ENCODE measurements around the gene ONECUT2. TPM values are rescaled to one million over a fixed set of nuclear protein-coding genes. Genes with fewer than 3 reads are reported as not detected.
A peak's percentile ranks its signal among the peaks of the same experiment; 100 is the strongest.
"Not testable (repeated sequence)": the region's sequence is repeated elsewhere in the genome, so short reads cannot be mapped to it uniquely, and the experiment has no call there.

ONECUT2 gene
- total RNA-seq, result not detected

DNA sequence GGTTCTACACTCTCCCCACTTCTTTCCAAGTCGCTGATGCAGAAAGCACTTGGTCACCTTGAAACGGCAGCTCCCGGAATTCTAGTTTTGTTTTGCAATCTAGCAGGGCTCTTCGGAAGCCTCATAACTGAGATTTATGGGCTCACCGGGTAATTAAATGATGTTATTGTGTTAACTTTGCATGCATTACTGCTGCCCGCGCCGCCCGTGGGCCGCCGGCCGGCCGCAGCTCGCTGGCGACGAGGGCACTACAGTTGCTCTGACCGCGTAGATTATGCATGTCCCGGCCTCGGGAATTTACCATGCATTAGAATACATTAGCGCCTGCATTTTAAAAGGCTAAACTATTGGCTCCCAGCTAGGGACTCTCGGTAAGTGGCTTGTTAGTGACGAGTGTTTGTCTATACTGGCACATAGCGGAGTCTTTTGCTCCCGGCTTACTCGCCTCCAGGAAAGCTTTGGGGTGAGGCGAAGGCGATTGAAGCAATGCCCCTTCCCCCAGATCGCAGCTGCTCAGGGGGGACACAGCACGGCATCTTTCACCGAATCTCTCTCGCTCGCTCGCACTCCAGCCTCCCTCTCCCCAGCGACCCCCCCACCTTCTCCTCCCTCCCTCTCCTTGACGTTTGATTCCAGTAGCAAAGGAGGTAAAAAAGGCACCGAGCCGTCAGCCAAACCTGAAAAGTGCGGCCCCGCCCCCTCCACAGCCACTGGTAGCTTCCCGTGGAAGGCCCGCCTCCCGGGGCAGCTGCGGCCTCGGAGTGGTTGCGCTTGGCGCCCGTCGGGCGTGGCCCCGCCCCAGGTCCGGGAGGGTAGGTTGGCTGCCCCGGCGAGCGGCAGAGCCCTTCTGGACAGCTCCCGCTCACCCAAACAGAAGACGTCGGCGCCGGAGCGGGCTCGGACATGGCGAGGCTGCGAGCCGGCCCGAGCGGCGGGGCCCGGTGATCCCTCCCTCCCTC, at the start of gene ONECUT2:
Gene ONECUT2, plus strand, starts transcription at position 839 of the 959 bp plus-strand sequence. CDS start 343 bp downstream, outside the sequence.
- H3K36me3 Mint-ChIP-seq (ENCODE audit: low read depth), result peaks cover 21% of the 10 kb centered on the region
- no peak within 1 kb of the TSS for H3K27ac Mint-ChIP-seq

DNA sequence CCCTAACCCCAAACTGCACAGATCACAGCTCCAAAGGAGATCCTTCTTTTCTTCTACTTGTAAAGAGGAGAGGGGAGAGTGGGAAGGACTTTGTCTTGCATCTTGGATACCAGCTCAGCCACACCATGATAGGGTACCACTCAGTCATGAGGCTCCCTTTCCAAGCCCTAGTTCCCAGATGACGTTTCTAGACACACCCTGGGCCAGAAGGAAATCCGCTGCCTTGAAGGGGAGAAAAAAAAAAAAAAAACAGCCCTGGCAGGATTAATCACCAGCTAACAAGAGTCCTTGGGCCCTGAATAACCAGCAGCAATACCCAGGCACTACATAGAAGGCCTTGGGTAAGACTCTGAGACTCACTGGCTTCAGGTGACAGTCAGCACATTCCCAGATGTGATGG, 45.9 kb upstream of the ONECUT2 start:
- ChIA-PET POLR2A (no interaction called here), CTCF (no interaction called here)
- Mint-ChIP-seq H3K27me3 (peaks cover 2% of the 10 kb centered on the region), H3K36me3 (ENCODE audit: low read depth) (no peaks in the 10 kb centered on the region), H3K9me3 (no peaks in the 10 kb centered on the region), H3K27ac (no peak overlapping the region), H3K4me1 (no peaks in the 10 kb centered on the region), H3K4me3 (no peak overlapping the region)
- DNase-seq, result no peak

More for the DNA sequence above, at the start of gene ONECUT2:
- Mint-ChIP-seq H3K4me1 (peaks cover 27% of the 10 kb centered on the region), H3K27me3 (peaks cover 85% of the 10 kb centered on the region), H3K4me3 (peak within 1 kb of the TSS; percentile 35), H3K9me3 (no peaks in the 10 kb centered on the region)
- POLR2A ChIA-PET, result no interaction called here
- DNase-seq, result peak; percentile 57
- CTCF ChIA-PET, result no interaction called here

DNA sequence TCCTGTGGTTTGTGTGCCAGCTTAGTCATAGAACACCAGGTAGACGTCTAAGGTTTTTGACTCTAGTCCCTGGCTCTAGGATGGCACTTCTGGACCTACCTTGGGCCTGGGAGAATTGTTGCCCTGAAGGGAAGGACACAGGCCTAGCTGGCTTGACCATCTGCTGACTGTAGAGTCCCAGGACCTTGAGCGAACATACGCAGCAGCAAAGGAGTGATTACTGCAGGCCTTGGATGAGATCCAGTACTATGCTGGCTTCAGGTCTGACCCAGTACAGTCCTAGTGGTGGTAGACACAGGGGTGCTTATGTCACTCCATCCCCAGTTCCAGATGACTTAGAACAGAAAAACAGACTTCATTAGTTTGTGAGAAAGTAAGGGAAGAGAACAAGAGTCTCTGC, 45.1 kb upstream of the ONECUT2 start:
- Mint-ChIP-seq H3K27ac (no peak overlapping the region), H3K4me3 (no peak overlapping the region), H3K27me3 (peaks cover 2% of the 10 kb centered on the region), H3K4me1 (no peaks in the 10 kb centered on the region), H3K9me3 (no peaks in the 10 kb centered on the region), H3K36me3 (ENCODE audit: low read depth) (no peaks in the 10 kb centered on the region)
- POLR2A ChIA-PET, result no interaction called here
- DNase-seq, result no peak
- CTCF ChIA-PET, result no interaction called here

DNA sequence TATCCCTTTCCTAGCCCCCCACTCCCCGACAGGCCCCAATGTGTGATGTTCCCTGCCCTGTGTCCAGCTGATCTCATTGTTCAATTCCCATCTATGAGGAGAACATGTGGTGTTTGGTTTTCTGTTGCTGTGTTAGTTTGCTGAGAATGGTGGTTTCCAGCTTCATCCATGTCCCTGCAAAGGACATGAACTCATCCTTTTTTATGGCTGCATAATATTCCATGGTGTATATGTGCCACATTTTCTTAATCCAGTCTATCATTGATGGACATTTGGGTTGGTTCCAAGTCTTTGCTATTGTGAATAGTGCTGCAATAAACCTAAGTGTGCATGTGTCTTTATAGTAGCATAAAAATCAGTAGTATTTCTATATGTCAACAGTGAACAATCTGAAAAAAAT, 40.4 kb upstream of the ONECUT2 start:
- CTCF ChIA-PET; H3K9me3 Mint-ChIP-seq; DNase-seq; H3K4me3 Mint-ChIP-seq; POLR2A ChIA-PET; H3K27me3 Mint-ChIP-seq; H3K36me3 Mint-ChIP-seq (ENCODE audit: low read depth); H3K4me1 Mint-ChIP-seq; H3K27ac Mint-ChIP-seq: not testable (repeated sequence)

DNA sequence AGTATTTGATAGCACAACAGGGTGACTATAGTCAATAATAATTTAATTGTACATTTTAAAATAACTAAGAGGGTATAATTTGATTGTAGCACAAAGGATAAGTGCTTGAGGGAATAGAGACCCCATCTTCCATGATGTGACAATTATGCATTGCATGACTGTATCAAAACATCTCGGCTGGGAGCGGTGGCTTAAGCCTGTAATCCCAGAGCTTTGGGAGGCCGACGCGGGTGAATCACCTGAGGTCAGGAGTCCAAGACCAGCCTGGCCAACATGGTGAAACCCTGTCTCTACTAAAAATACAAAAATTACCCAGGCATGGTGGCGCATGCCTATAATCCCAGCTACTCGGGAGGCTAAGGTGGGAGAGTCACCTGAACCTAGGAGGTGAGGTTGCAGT, 38.3 kb upstream of the ONECUT2 start:
- H3K27me3 Mint-ChIP-seq; CTCF ChIA-PET; H3K4me1 Mint-ChIP-seq; H3K36me3 Mint-ChIP-seq (ENCODE audit: low read depth); DNase-seq; H3K4me3 Mint-ChIP-seq; POLR2A ChIA-PET; H3K27ac Mint-ChIP-seq; H3K9me3 Mint-ChIP-seq: not testable (repeated sequence)

DNA sequence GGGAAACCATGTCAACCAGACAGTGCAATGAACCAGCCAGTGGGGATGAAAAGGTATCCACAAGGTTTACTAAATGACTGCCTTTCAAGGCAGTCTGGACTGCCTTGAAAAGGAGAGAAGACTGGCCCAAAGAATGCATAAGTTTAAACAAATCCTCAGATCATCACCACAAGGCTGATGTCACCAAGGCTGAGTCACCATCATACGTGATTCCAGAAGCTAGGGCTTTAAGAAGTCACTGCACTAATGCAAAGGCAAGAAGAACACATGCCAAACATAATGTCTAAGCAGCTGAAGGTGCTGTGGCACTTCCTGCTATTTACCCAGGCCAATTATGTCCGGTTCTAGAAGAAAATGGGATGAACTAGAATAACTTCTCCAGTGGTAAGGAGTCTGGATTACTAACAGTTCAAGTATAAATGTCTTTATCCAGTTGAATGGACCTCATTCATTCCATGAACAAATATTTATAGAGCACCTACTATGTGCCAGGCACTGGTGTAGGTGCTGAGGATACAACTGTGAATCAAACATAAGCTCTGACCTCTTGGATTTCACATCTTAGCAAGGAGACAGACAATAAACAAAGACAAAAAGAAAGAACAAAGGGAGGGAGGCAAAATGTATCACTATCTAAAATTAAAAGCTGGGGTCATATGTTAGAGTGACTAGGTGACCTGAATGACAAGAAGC, 37.6 kb upstream of the ONECUT2 start:
- no peaks in the 10 kb centered on the region for H3K4me1 Mint-ChIP-seq
- no peak for DNase-seq
- CTCF ChIA-PET, result interaction anchor here (0.6 kb wide), 1 partner anchor 43 kb away, joined by 3 read pairs; no protein-coding TSS in a partner anchor
- H3K27ac Mint-ChIP-seq, result no peak overlapping the region
- H3K36me3 Mint-ChIP-seq (ENCODE audit: low read depth), result no peaks in the 10 kb centered on the region
- no peaks in the 10 kb centered on the region for H3K27me3 Mint-ChIP-seq
- POLR2A ChIA-PET, result no interaction called here
- H3K4me3 Mint-ChIP-seq, result no peak overlapping the region
- no peaks in the 10 kb centered on the region for H3K9me3 Mint-ChIP-seq

DNA sequence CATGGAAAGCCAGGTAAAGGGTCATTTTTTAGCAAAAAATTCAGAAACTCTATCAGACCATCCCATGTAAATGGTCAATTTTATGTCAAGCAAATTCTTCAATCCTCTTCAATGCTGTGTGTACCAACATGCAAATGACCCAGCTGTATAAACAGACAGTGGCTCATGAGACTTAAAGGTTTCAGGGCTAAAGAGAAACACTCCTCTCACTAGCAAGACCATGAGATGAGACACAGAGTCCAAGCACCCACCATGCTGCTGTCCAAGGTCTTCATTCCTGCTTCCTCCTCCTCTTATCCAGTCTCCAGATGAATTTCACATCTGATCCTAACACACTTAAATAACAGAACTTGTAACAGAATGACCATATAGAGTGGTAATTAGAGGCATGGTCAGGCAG, 30.8 kb upstream of the ONECUT2 start:
- no peak overlapping the region for H3K4me3 Mint-ChIP-seq
- H3K27ac Mint-ChIP-seq, result no peak overlapping the region
- CTCF ChIA-PET, result no interaction called here

DNA sequence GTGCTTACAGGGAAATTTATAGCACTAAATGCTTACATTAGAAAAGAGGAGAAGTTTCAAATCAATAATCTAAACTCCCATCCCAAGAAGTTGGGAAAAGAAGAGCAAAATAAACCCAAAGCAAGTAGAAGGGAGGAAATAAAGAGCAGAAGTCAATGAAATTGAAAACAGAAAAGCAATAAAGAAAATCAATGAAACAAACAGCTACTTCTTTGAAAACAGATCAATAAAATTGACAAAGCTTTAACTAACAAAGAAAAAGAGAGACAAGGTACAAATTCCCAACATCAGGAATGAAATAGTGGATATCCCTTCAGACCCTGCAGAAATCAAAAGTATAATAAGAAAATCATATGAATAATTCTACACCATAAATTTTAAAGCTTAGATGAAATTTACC, 25.5 kb upstream of the ONECUT2 start:
- H3K27me3 Mint-ChIP-seq, result peaks cover 8% of the 10 kb centered on the region
- no peaks in the 10 kb centered on the region for H3K4me1 Mint-ChIP-seq
- POLR2A ChIA-PET, result no interaction called here
- no peak overlapping the region for H3K4me3 Mint-ChIP-seq
- no peaks in the 10 kb centered on the region for H3K36me3 Mint-ChIP-seq (ENCODE audit: low read depth)
- H3K27ac Mint-ChIP-seq, result no peak overlapping the region
- CTCF ChIA-PET, result no interaction called here
- H3K9me3 Mint-ChIP-seq, result no peaks in the 10 kb centered on the region
- no peak for DNase-seq

More for the DNA sequence above, 30.8 kb upstream of the ONECUT2 start:
- Mint-ChIP-seq H3K4me1 (no peaks in the 10 kb centered on the region), H3K9me3 (no peaks in the 10 kb centered on the region), H3K36me3 (ENCODE audit: low read depth) (no peaks in the 10 kb centered on the region), H3K27me3 (peaks cover 4% of the 10 kb centered on the region)
- POLR2A ChIA-PET, result no interaction called here
- no peak for DNase-seq

DNA sequence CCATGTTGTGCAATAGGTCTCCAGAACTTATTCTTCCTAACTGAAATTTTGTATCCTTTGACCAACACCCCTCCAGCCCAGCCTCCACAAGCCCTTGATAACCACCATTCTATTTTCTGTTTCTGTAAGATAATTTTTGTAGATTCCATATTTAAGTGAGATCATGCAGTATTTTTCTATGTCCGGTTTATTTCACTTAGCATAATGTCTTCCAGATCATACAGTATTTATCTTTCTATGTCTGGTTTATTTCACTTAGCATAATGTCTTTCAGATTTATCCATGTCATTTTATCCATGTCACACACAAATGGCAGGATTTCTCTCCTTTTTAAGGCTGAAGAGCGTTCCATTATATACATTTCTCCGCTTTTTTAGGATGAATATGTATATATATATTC, 24.4 kb upstream of the ONECUT2 start:
- Mint-ChIP-seq H3K9me3 (no peaks in the 10 kb centered on the region), H3K36me3 (ENCODE audit: low read depth) (no peaks in the 10 kb centered on the region), H3K27me3 (peaks cover 11% of the 10 kb centered on the region), H3K27ac (no peak overlapping the region), H3K4me3 (no peak overlapping the region), H3K4me1 (no peaks in the 10 kb centered on the region)
- DNase-seq, result no peak
- CTCF ChIA-PET, result no interaction called here
- POLR2A ChIA-PET, result no interaction called here

DNA sequence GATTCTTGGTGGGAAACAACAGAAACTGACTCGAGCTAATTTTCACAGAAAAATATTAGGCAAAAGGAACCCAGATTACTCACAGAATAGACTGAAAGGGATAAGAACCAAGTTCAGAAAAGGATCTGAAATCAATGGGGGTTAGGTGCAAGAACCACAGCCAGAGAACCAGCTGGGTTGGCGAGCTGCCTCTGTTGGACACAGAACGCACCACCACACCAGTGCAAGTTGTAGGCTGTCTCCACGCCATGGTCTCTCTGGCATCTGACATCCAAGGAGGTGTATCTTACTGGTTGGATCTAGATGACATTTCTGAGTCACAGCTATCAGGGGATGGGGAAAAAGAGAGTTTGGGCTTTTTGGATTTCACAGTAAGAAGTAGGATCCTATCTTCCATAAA, 18.6 kb upstream of the ONECUT2 start:
- ChIA-PET POLR2A (no interaction called here), CTCF (no interaction called here)
- no peak for DNase-seq
- Mint-ChIP-seq H3K27ac (no peak overlapping the region), H3K27me3 (peaks cover 10% of the 10 kb centered on the region), H3K4me1 (no peaks in the 10 kb centered on the region), H3K4me3 (no peak overlapping the region), H3K9me3 (no peaks in the 10 kb centered on the region), H3K36me3 (ENCODE audit: low read depth) (no peaks in the 10 kb centered on the region)

DNA sequence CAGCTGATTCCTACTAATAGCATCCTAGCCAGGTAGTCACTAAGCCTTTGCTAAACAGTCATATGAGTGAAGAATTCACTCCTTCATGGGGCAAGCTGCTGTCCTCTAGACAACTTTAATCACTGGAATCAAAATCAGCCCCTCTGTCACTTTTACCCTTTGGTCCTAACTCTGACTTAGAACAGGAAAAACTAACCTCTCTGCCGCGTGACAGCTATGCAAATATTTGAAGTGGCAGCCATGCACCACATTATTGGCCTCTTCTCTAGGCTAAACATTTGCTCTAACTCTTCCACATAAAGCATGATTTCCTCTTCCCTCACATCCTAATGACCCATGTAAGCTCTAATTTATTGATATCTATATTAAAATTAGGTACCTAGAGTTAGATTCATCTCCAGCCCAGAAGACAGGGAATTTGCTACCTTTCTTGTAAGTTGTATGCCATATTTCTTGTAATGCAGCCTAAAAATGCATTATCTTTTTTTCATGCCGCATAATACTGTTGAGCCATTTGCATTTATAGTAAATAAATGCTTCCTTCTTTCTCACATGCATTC, 12.8 kb upstream of the ONECUT2 start:
- Mint-ChIP-seq H3K9me3 (no peaks in the 10 kb centered on the region), H3K4me1 (no peaks in the 10 kb centered on the region), H3K4me3 (no peak overlapping the region), H3K27me3 (peaks cover 22% of the 10 kb centered on the region), H3K27ac (no peak overlapping the region), H3K36me3 (ENCODE audit: low read depth) (peaks cover 2% of the 10 kb centered on the region)
- ChIA-PET CTCF (no interaction called here), POLR2A (no interaction called here)
- DNase-seq, result no peak

DNA sequence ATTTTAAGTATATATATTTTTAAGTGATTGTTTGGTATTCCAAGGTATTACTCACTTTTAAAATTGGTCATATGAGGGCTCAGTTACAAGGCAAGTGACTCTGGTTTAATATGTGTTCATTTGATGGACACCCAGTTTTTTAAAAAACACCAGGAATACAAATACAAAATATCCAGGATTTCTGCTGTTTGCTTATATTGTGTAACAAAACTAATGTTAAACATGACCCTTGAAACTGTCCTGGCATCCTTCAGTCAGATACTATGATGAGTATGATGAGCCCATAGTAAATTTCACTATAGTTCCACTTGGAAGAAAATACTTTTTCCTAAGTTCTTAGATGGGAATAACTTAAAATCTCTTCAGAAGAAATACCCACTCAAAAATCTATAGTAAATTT, 11.4 kb upstream of the ONECUT2 start:
- no peak overlapping the region for H3K27ac Mint-ChIP-seq
- ChIA-PET CTCF (no interaction called here), POLR2A (no interaction called here)
- H3K36me3 Mint-ChIP-seq (ENCODE audit: low read depth), result peaks cover 3% of the 10 kb centered on the region
- H3K4me1 Mint-ChIP-seq, result no peaks in the 10 kb centered on the region
- DNase-seq, result no peak
- no peaks in the 10 kb centered on the region for H3K9me3 Mint-ChIP-seq
- H3K4me3 Mint-ChIP-seq, result no peak overlapping the region
- H3K27me3 Mint-ChIP-seq, result peaks cover 22% of the 10 kb centered on the region

DNA sequence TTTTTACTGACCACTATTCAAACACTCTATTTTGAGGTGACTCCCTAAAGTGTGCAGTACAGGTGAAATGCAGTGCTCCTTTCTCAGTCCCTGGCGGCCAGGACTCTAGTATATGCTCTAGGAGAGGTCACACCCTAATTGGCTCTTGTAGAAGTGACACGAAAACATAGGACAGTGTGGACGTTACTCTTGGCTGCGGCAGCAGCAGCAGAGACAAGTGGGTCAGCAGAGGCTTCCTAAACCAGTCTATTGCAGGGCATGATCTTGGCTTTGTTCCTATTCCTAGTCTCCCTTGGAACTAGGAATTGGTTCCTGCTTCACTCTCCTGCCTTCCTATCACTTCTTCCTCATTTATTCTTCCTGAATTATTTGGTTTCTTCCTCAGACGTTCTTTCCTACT, 10.1 kb upstream of the ONECUT2 start:
- ChIA-PET CTCF (no interaction called here), POLR2A (no interaction called here)
- Mint-ChIP-seq H3K27me3 (peaks cover 33% of the 10 kb centered on the region), H3K4me3 (no peak overlapping the region), H3K9me3 (no peaks in the 10 kb centered on the region), H3K27ac (no peak overlapping the region), H3K4me1 (peaks cover 6% of the 10 kb centered on the region), H3K36me3 (ENCODE audit: low read depth) (peaks cover 12% of the 10 kb centered on the region)
- DNase-seq, result no peak

All from activated CD4-positive, alpha-beta memory T cell treated with anti-CD3 and anti-CD28 coated beads, Interleukin-2, amount 10 ng/mL, durations not matched to agents 7 days and 5 days (primary cell).